NB4 (cell line): ENCODE data around the gene ERBB4.

Source experiments
- MYC ChIP-seq: IDR thresholded peaks from 2 replicates; pipeline ENCODE4 v1.6.1; 2011; ENCODE audit warnings: low read depth, low read length
- POLR2A ChIP-seq: IDR thresholded peaks from 2 replicates; pipeline ENCODE4 v1.6.1; 2011; ENCODE audit warnings: mild to moderate bottlenecking; ENCODE audit not compliant: insufficient read length; ENCODE audit errors: extremely low read depth
- TF ChIP-seq, protein P1 (sequence below): IDR thresholded peaks from one replicate; pipeline ENCODE4 v1.5.1; 2012; ENCODE audit warnings: low read depth, low read length
- TF ChIP-seq, protein P2 (sequence below): IDR thresholded peaks from 2 replicates; pipeline ENCODE4 v1.6.1; 2011; ENCODE audit warnings: low read depth, low read length

GRCh38 chr2:211513446-211513845, 1025.2 kb downstream of the ERBB4 start:
- TF ChIP-seq, protein P1, sequence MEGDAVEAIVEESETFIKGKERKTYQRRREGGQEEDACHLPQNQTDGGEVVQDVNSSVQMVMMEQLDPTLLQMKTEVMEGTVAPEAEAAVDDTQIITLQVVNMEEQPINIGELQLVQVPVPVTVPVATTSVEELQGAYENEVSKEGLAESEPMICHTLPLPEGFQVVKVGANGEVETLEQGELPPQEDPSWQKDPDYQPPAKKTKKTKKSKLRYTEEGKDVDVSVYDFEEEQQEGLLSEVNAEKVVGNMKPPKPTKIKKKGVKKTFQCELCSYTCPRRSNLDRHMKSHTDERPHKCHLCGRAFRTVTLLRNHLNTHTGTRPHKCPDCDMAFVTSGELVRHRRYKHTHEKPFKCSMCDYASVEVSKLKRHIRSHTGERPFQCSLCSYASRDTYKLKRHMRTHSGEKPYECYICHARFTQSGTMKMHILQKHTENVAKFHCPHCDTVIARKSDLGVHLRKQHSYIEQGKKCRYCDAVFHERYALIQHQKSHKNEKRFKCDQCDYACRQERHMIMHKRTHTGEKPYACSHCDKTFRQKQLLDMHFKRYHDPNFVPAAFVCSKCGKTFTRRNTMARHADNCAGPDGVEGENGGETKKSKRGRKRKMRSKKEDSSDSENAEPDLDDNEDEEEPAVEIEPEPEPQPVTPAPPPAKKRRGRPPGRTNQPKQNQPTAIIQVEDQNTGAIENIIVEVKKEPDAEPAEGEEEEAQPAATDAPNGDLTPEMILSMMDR, result no peak
- TF ChIP-seq POLR2A (no peak), MYC (no peak)
- TF ChIP-seq, protein P2, sequence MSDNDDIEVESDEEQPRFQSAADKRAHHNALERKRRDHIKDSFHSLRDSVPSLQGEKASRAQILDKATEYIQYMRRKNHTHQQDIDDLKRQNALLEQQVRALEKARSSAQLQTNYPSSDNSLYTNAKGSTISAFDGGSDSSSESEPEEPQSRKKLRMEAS, result no peak
